NCI-H526 treated with DMSO at 0.1 percent for 48 hours (cell line): ENCODE results near the gene LSR.
"Not testable (repeated sequence)": the region's sequence is repeated elsewhere in the genome, so short reads cannot be mapped to it uniquely, and the experiment has no call there.

Experiments used
- DNase-seq: peaks from one replicate; lab custom pipeline; 2025; lab: John Stamatoyannopoulos, UW

LSR gene

GRCh38 chr19:35286101-35286500, 37.3 kb downstream of the LSR start:
- DNase-seq, result not testable (repeated sequence)

GRCh38 chr19:35287713-35288112, 38.9 kb downstream of the LSR start:
- DNase-seq, result no peak

GRCh38 chr19:35288331-35288730, 39.5 kb downstream of the LSR start:
- DNase-seq, result no peak

GRCh38 chr19:35288906-35289305, 40.1 kb downstream of the LSR start:
- DNase-seq, result no peak

- DNase-seq, result no peak
Measured at GRCh38 chr19:35290381-35291127, 41.8 kb downstream of the LSR start.

GRCh38 chr19:35291259-35291658, 42.5 kb downstream of the LSR start:
- DNase-seq, result no peak

- no peak for DNase-seq
Measured at GRCh38 chr19:35291916-35292315, 43.1 kb downstream of the LSR start, which contains the start of gene MAG. Gene MAG, plus strand, starts transcription at chr19:35292161. Its CDS starts 3,248 bp downstream, at chr19:35295409.

GRCh38 chr19:35292421-35293362, 43.9 kb downstream of the LSR start:
- no peak for DNase-seq

- DNase-seq, result no peak
Measured at GRCh38 chr19:35293363-35293739, 44.5 kb downstream of the LSR start.

GRCh38 chr19:35293808-35294207, 45.0 kb downstream of the LSR start:
- DNase-seq, result no peak

- DNase-seq, result no peak
Measured at GRCh38 chr19:35294328-35294727, 45.5 kb downstream of the LSR start.

GRCh38 chr19:35294859-35295791, 46.3 kb downstream of the LSR start:
- no peak for DNase-seq

- no peak for DNase-seq
Measured at GRCh38 chr19:35295792-35296462, 47.1 kb downstream of the LSR start.

GRCh38 chr19:35296644-35297514, 48.1 kb downstream of the LSR start:
- DNase-seq, result no peak

GRCh38 chr19:35297515-35297848, 48.7 kb downstream of the LSR start:
- no peak for DNase-seq

GRCh38 chr19:35297922-35298321, 49.1 kb downstream of the LSR start:
- no peak for DNase-seq

GRCh38 chr19:35298561-35298972, 49.8 kb downstream of the LSR start:
- no peak for DNase-seq

- DNase-seq, result no peak
Measured at GRCh38 chr19:35299523-35300338, 50.9 kb downstream of the LSR start.

- no peak for DNase-seq
Measured at GRCh38 chr19:35300339-35300649, 51.5 kb downstream of the LSR start.

GRCh38 chr19:35301961-35302360, 53.2 kb downstream of the LSR start:
- DNase-seq, result no peak
